T-helper 9 cell (primary cell): Measurements from ENCODE around the gene COL8A2.

Experiments used
- DNase-seq: peaks from one replicate; pipeline ENCODE4 v3.0.0-alpha.2; 2020

Gene COL8A2

DNA sequence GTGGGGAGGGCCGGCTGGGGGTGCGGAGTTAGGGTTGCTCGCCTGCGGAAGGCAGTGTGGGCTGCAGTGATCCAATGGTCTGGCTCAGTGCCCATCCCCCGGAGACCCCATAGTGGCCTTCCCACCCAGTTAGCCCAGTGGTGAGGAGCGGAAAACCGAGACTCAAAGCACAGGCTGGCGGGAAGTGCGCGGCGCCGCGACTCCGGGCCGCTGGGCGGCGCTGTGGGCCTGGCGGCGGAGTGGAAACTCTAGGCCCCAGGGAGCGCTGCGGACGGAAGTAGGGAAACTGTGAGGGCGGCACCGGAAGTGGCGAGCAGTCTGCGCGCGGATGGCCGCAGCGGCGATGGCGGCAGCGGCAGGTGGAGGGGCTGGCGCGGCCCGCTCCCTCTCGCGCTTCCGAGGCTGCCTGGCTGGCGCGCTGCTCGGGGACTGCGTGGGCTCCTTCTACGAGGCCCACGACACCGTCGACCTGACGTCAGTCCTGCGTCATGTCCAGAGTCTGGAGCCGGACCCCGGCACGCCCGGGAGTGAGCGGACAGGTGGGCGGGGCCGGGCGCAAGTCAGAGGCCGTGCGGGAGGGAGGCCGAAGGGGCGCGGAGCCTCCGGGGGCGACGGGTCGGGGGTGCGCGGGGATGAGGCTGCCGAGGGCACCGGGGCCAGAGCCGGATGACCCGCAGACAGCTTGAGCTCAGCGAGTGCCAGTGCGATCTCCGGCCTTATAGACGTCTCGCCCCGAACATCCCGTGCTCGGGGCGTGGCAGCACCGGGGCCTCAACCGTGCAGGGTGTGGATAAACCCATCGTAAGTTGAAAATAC is 36.2 kb downstream of the COL8A2 start, which contains the start of gene ADPRS:
ADPRS (plus strand) TSS at position 316 of the 816 bp plus-strand sequence; CDS start at position 329, 13 bp downstream.
- peak; percentile 85 for DNase-seq

DNA sequence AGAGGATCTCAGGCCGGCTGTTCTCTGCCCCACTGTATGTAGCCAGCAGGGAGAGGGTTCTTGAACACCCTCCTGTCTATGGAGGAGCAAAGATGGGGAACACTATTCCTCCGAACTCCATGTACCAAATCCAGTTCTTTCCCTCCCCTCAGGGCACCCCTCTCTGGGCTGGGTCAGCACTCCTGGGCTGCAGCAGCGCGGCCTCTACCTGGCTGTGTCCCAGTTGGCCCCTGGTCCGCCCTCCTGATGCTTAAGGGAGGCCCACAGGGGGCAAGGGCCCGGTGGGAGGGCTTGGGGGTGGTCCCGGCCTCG is 36.8 kb downstream of the COL8A2 start:
- DNase-seq, result no peak

DNA sequence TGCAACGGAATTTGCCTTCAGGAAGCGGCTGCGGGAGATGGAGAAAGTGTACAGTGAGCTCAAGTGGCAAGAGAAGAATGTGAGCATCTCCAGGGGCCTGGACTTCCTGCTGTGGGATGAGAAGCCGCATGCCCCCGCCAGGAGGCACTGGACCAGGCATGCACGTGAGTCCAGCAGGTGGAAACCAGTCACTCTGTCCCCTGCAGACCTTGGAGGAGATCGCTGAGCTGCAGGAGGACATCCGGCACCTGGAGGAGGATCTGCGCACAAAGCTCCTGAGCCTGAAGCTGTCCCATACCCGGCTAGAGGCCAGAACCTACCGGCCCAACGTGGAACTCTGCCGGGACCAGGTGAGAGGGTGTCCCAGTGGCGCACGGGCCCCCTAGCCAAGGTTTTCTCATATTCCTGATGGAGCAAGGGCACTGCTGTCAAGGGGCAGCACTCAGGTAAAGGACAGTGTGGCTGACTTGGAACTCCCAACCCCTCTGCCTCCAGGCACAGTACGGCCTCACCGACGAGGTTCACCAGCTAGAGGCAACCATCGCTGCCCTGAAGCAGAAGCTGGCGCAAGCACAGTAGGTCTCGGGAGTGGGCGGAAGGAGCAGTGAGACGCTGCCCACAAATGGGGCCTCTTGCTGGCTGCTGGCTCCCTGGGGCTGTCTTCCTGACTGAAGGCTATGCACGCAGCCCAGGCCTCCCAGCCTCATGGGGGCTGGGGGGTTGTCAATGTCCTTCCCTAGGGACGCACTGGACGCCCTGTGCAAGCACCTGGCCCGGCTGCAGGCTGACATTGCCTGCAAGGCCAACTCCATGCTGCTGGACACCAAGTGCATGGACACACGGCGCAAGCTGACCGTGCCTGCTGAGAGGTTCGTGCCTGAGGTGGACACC is 37.5 kb downstream of the COL8A2 start:
- no peak for DNase-seq

DNA sequence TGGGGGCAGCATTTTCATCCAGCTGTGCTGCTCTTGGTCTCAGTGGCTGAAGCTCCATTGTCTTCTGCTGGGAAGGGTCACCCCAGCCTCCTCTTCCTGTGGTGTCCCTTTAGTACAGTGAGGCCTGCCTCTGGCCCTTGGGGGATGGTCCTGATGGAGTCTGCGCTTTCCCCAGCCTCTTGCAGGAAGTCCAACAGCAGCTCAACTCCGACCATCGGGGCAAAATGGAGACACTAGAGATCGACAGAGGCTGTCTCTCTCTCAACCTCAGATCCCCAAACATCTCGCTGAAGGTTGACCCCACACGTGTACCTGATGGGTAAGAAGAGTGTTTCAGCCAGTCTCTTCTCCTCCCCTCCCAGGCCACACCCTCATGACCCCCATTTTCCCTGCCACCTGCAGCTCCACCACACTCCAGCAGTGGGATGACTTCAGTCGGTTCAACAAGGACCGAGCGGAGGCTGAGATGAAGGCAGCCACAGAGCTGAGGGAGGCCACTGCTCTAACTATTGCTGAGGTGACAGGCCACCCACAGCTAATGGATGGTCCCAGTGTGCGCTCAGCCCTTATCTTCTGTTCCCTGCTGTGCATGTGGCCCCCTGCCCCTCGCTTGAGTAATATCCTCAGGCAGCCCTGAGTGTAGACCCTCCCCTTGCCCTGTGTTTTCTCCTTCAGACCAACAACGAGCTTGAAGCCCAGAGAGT is 38.3 kb downstream of the COL8A2 start:
- no peak for DNase-seq

DNA sequence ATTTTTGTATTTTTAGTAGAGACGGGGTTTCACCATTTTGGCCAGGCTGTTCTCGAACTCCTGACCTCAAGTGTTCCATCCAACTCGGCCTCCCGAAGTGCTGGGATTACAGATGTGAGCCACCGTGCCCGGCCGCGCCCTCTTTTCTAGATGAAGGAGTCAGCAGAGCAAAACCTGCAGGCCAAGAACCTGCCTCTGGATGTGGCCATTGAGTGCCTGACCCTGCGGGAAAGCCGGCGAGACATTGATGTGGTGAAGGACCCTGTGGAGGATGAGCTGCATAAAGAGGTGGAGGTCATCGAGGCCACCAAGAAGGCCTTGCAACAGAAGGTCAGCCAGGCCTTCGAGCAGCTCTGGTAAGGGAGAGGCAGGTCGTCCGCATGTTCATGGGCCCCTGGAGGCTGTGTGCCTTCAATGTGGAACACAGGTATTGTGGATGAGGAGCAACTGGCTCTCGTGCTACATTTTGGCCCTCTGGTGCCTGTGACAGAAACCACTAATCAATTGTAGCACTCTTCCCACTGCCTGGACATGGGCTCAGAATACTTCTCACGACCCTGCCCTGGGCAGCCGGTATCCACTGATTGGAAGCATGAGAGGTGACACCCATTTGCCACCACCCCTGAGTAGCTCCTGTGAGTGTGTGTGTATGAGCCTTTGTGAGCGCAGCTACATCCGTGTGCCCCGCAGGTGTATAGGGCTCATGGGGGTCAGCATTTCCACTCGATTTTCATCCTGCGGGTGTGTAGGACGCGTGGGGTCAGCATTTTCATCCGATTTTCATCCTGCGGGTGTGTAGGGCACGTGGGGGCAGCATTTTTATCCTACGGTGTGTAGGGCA is 39.1 kb downstream of the COL8A2 start:
- no peak for DNase-seq

DNA sequence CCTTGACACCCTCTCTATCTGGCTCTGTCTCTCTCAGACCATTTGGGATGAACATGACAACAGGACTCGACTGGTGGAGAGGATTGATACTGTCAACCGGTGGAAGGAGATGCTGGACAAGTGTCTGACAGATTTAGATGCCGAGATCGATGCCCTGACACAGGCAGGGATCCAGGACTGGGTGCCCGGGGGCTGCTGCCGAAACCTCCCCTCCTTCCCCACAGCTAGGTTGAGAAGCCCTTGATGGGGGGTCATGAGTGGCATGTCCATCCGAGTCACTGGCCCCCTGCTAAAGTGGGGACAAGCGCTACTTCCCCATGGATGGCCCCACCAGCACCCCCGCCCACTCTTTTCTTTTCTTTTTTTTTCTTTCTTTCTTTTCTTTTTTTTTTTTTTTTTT is 39.9 kb downstream of the COL8A2 start:
- no peak for DNase-seq

DNA sequence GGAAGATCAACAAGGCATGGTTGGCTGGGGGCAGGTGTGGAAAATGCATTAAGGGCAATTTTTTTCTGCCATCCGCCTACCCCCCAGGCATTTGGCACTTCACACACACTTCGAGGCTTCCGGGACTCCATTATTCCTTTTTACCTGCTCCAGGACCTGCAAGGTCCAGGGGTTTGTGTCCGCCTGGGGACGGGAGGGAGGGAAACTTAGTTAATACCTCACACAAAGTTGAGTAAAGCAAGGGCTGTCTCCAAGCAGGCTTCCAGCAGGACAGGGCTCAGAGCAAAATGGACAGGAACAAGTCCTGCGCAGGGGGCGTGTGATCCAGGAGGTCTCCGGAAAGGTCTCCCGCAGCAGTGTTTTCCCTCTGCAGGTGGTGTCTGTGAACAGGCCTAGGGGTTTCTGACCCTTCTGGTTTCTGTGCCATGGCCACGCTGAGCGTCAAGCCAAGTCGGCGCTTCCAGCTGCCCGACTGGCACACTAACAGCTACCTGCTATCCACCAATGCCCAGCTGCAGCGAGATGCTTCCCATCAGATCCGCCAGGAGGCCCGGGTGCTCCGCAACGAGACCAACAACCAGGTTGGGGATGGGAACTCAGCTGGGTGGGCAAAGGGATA is 40.4 kb downstream of the COL8A2 start:
- no peak for DNase-seq

DNA sequence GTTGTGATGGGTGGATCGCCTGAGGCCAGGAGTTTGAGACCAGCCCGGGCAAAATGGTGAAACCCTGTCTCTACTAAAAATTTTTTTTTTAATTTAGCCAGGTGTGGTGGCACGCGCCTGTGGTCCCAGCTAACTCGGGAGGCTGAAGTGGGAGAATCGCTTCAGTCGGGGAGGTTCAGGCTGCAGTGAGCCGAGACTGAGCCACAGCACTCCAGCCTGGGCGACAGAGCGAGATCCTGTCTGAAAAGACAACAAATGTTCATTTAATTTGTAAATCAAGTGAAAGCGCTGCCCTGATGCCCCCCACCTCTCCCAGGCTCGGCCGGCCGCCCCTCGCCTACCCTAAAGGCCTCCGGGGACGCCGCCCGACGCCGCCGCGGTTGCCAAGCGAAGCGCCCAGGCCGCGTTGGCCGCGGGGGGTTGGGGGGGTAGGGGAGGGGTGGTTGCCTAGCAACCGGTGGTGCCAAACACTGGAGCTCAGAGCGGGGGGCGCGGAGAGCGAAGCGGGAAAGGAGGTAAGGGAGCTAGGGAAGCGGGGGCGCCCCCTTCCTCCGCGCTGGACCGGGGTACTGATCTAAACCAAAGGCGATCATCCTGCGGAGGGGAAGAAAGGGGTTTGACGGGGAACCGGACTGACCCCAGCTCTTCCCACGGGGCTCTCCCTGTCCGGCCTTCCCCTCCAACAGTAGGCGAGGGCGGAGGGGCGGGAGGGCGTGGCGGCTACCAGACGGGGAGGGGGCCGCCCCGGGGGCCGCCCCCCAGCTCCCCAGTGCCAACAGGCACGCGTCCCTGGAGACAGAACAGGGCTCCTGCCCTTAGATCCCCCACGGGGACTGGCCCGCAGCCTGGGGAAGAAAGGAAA is 41.2 kb downstream of the COL8A2 start, which contains the start of gene TEKT2:
TEKT2 (plus strand) TSS at position 460 of the 862 bp plus-strand sequence. CDS start 828 bp downstream, outside the sequence.
- no peak for DNase-seq

DNA sequence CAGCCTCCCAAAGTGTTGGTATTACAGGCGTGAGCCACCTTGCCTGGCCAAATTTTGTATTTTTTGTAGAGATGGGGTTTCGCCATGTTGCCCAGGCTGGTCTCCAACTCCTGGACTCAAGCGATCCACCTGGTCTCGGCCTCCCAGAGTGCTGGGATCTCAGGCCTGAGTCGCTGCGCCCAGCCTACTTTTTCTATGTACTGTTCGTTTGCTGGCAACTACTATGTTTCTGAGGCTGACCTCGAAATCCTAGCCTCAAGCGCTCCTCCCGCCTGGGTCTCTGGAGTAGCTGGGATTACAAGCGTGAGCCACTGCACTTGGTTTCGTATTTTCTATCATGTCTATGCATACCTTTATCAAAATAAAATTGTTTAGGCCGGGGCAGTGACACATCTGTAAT is 41.8 kb downstream of the COL8A2 start:
- no peak for DNase-seq

DNA sequence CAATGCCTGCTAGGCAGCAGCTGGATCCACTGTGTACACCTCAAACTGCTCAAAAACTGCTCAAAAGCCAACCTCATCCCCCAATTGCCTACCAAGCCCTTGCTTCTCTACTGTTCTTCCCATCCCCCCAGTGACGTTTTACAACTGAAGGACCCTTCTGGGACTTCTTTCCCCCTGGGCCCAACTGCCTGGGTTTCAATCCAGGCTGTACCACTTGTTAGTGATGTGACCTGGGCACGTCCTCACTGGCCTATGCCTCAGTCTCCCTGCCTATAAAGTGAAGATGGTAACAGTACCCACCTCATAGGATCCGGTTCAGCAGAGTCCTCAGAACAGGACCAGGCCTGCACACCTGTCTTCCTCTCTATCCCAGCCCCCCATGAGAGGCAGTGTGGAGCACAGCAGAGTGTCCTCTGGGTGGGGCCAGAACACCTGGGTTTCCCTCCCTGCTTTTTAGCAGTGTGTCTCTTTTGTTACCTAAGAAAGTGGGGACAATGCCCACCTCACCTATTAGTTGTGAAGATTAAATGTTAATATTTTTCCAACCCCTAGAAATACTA is 43.0 kb downstream of the COL8A2 start:
- DNase-seq, result no peak

DNA sequence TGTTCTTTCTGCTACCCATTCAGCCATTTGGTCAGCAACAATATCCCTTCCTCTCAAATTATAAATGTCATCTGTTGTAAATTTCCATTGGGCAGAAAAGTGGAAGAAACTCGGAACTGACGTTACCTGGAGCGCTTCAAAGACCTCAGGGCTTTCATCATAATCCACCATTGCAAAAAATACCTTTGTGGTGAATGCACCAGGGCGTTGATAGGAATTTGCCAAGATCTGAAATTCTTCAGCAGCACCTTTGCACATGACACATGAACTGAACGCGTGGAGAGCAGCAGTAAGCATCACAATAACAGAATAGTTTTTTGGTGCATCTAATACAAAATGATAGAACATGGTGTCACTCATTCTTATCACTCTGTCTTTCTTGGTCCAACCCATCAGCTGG is 44.2 kb downstream of the COL8A2 start:
- DNase-seq, result no peak

DNA sequence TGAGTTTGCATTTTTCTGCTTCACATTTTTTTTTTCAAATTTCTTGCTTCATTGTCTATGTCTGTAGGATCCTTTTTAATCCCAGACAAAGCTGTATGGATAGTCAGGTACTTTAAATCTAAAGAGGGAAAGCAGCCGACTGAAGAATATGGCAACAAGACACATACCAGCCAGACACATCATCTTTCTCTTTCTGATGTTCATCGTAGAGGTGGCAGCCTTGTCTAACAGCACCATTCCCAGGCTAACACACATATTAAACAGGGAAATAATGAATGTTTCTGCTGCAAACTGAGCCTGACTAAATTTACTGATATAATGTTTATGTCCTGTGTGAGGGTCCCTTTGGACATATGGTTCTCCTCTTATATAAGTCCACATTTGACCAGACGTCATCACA is 44.8 kb downstream of the COL8A2 start:
- DNase-seq, result no peak

DNA sequence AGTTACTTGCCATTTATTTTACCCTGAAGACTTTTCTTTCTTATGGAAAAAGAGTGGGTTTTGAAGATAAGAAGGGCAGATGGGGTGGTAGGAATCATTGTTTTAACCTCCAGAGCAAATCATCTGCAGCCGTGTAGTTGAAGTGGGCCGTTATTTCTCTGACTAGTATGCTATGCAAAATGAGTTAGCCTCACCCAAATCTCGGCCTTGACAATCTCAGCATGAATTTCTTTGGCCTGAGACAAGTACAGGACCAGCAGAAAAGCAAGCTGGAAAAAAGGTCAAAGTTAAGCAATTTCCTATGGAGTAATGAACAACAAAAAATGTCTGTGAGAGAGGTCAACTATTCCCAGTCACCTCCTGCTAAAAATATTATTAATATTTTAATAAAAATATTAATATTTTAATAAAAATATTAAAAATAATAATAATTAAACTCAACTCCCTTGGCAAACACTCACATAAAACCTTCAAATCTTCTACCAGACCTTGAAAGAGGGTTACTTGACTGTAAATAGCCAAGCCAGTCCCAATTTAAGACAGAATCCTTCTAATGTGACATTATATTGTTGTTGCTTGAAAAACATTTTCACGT is 47.9 kb downstream of the COL8A2 start:
- no peak for DNase-seq

DNA sequence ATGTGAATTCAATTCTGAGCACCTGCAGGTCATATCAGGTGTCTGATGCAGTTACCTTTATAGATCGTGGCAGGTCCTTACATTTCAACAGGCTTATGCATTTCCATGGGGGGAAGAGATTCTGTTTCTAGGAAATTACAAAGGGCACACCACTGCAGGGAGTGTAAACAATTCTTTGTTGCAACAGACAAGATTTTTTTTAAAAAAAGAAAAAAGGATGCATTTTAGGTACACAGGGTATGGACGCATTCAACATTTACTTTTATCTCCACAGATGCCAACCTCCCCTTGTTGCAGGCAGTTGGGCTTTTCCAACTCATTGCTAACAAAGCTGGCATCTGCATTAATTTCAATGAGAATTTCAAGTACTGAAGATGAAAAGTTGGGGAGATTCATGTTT is 54.7 kb downstream of the COL8A2 start:
- DNase-seq, result no peak

DNA sequence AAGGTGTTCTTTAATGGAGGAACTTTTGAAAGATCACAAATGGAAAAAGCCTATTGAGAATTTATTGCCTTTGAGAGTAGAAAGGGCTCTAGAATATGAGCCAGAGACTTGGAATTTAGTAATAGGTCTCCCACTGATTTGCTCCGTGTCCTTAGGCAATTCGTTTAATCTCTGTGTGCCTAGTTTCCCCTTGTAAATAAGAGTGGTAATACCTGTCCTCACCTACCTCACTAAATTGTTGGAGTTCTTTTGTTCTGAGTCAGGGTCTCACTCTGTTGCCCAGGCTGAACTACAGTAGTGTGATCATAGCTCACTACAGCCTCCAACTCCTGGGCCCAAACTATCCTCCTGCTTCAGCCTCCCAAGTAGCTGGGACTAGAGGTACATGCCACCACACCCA is 56.2 kb downstream of the COL8A2 start:
- no peak for DNase-seq

DNA sequence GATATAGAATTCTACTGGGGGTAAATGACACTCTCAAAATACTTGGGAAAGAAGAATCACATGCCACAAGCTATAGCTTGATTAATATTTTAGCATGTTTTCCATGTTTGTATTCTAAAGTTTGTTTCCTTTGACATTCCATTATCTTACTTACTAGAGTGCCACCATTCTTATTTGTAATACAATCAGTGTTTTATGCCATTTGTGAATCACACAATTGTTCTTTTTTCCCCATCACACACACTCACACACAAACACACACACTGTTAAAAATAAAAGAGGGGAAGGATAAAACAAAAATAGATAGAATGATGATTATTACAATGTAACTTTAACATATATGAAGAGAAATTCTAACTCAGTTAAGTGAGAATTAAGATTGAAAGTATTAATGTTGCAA is 57.2 kb downstream of the COL8A2 start:
- DNase-seq, result no peak

DNA sequence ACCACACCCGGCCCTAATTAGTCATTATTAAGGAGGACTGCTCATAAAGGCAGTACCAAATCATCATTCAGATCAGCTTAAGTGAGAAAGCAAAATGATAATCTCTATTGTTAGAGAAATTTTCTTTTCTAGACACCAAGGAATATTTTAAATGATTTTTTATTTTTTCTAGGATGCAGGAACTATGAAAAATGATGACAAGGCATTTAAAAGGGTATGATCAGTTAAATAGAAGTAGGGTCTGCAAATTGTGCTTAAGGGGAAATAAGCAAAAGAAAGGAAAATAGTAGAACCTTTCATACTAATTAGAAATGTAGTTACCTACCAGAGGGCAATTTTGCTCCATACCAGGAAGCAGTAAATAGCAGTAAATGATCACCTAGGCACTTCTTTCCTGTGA is 62.7 kb downstream of the COL8A2 start:
- no peak for DNase-seq

DNA sequence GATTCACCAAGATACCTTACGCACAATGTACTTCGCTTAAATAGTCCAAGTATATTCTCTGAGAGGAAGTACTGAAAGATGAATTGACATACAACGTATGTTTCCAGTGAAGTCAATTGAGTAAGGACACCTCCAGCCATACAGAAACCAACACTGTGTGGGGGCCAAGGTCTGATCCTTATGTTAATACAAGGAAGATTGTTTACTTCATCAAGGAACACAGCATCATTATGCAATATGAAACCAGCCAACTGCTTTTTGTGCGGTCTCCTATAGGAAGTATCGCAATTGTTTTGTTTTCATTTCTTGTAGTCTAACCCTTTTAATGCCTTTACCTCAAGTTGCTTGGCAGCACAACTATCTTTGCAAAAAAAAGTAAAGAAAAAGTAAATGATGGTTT is 69.3 kb downstream of the COL8A2 start:
- no peak for DNase-seq

DNA sequence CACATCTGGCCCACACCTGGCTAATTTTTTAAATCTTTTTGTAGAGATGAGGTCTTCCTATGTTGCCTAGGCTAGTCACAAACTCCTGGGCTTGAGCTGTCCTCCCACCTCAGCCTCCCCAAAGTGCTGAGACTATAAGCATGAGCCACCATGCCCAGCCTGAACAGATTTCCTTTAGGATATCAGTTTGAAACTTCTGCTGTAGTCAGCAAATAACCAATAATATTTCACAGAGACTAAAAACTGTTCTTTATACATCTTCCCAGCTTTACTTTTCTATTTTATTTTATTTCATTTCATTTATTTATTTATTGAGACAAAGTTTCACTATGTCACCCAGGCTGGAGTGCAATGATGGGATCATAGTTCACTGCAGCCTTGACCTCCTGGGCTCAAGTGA is 71.0 kb downstream of the COL8A2 start:
- no peak for DNase-seq

DNA sequence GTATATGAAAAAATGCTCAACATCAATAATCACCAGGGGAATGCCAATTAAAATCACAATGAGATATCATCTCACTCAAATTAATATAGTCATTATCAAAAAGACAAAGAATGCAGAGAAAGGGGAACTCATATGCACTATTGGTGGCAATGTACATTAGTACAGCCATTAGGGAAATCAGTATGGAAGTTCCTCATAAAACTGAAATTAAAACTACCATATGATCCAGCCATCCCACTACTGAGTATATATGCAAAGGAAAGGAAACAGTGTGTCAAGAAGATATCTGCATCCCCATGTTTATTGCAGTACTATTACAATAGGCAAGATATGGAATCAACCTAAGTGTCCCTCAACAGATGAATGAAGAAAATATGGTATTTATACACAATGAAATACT is 73.2 kb downstream of the COL8A2 start:
- DNase-seq, result no peak
